Skin epidermis (tissue), 12 donors: ENCODE measurements around the gene ZNF813.
"Not testable (repeated sequence)": the region's sequence is repeated elsewhere in the genome, so short reads cannot be mapped to it uniquely, and the experiment has no call there.

Source experiments
- H3K27ac ChIP-seq, 21 experiments: fragments of 200-600 bp; sonication (generic) in 11 of 21; one replicate each; pipeline ENCODE4 v1.5.0; 2020; ENCODE audit warnings: mild to moderate bottlenecking in 3 of 21, inconsistent platforms in 2 of 21, moderate library complexity in 2 of 21
- H3K4me3 ChIP-seq, 7 experiments: fragments of 200-600 bp; sonication (generic) in 2 of 7; one replicate each; pipeline ENCODE4 v1.5.0; 2020; ENCODE audit warnings: inconsistent platforms in 2 of 7, mild to moderate bottlenecking in 2 of 7, moderate library complexity in 1 of 7

Gene ZNF813

GRCh38 chr19:53474832-53475231 lies 7.3 kb downstream of the ZNF813 start:
- not testable (repeated sequence) for H3K27ac ChIP-seq, H3K4me3 ChIP-seq

DNA sequence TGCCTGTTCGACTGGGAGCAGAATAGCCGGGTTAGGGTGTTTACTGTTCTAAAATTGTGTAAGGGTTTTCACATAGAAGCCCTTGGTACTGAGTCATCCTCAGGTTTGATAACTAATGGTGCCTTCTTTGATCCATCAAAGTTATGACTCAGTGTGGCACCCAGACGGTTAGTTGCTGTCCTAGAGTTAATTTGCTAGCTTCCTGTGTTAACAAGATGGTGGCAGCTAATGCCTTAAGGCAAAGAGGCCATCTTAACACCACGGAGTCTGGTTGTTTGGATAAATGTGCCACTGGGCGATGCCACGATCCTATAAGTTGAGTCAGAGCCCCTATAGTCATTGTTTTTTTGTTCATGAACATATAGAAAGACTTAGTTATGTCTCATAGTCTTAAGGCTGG lies 7.9 kb downstream of the ZNF813 start:
- H3K4me3 ChIP-seq, H3K27ac ChIP-seq: not testable (repeated sequence)

DNA sequence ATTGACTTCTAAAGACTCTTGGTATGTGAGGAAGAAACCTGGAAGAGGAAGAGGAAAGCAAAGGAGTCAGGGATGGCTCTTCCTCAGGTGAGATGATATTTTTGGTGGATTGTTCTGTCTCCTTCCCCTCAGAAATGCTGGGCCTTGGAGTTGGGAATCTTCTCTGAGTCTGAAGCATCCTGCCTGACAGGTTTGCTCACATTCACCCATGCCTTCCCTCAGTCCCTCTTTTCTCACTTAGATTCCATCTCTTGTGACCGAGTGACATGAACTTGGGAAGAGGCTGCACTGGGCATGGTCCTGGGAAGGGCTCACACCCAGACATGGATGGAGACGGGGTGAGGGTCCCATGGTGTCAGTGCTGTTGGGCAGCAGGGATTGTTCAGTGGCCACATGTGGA lies 16.2 kb downstream of the ZNF813 start:
- H3K27ac ChIP-seq, H3K4me3 ChIP-seq: not testable (repeated sequence)

DNA sequence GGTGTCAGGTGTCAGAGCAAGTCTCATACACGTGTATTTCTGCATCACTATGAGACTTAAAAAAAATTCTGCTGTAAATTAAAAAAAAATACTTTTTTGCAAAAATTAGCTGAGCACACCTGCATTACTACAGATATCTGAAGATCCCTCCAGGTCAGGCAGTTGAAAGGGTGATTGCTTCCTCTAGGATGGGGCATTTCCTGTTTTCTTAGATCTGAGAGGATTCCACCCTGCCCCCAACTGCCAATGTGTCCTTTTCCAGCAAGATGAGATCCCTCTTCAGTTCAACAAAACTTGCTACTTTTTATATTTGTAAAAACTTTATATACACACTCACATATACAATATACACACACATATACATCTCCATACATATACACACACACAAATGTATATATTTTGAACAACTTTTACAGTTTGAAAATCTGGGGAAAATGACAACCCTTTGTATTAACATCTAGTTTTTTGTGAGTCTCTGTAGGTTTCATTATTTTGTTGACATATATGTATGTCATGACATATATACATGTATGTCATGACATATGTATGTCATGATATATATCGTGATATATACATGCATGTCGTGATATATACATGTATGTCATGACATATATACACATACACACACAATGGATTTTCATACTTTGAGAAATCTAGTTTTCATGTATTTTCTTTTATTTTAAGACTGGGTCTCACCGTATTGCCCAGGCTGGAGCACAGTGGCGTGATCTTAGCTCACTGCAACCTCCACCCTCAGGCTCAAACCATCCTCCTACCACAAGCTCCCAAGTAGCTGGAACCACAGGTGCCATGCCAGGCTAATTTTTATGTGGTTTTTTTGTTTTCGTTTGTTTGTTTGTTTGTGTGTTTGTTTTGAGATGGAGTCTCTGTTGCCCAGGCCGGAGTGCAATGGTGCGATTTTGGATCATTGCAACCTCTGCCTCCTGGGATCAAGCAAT lies 17.8 kb downstream of the ZNF813 start:
- H3K27ac ChIP-seq, result no peak overlapping the region
- H3K4me3 ChIP-seq, result no peak overlapping the region

DNA sequence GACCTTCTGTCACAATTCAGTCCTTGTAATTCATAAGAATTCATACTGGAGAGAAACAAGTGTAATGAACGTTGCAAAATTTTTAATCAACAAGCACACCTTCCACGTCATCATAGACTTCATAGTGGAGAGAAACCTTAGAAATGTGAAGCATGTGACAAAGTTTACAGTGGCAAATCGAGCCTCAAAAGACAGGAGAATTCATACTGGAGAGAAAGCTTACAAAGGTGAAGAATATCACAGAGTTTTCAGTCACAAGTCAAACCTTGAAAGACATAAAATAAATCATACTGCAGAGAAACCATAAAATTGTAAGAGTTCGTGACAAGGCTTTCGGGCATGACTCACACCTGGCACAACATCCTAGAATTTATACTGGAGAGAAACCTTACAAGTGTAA lies 24.6 kb downstream of the ZNF813 start:
- Histone ChIP-seq H3K4me3 (no peak overlapping the region), H3K27ac (no peak overlapping the region)

GRCh38 chr19:53497311-53498023 lies 29.9 kb downstream of the ZNF813 start:
- not testable (repeated sequence) for H3K4me3 ChIP-seq, H3K27ac ChIP-seq

- H3K27ac ChIP-seq, H3K4me3 ChIP-seq: not testable (repeated sequence)
Measured at GRCh38 chr19:53498024-53498395, 30.5 kb downstream of the ZNF813 start.

DNA sequence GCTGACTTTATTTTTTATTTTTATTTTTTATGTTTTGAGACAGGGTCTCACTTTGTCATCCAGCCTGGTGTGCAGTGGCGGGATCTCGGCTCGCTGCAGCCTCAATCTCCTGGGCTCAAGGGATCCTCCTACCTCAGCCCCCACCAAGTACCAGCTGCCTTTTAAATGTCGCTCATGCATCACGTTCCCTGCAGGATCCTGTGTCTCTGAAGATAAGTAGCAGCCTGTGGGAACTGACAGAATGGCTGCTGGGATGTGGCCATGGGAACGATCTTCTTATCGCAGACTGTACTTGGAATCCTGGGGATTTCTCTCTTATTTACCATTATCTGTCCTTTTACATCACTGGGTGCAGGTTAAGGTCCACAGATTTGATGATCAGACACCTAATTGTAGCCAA lies 35.6 kb downstream of the ZNF813 start:
- H3K4me3 ChIP-seq, H3K27ac ChIP-seq: not testable (repeated sequence)

DNA sequence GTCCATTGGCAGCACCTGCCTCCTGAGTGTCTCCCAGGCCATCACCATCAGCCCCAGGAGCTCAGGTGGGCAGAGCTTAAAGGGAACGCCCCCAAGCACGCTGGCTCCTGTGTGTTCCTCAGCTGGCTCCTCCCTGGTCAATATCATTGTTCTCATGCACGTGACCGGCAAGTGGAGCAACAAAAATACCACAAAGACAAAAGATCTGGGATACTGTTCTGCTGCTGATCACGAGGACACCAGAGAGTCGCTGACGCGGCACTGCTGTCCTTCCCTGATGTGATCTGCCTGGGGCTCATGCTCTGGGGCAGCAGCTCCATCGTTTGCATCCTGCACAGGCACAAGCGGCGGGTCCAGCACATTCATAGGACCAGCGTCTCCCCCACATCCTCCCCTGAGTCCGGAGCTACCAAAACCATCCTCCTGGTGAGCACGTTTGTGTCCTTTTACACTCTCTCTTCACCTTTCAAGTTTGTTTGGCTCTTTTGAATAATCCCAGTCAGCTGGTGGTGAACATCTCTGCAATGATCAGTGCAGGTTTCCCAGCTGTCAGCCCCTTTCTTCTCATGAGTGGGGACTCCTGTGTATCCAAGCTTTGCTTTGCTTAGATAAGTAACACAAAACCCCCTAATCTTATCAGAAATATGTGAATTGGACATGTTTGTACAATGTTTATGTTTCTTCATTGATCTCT lies 36.3 kb downstream of the ZNF813 start:
- H3K27ac ChIP-seq, H3K4me3 ChIP-seq: not testable (repeated sequence)

- not testable (repeated sequence) for H3K27ac ChIP-seq
Measured at GRCh38 chr19:53504365-53504703, 36.8 kb downstream of the ZNF813 start.

DNA sequence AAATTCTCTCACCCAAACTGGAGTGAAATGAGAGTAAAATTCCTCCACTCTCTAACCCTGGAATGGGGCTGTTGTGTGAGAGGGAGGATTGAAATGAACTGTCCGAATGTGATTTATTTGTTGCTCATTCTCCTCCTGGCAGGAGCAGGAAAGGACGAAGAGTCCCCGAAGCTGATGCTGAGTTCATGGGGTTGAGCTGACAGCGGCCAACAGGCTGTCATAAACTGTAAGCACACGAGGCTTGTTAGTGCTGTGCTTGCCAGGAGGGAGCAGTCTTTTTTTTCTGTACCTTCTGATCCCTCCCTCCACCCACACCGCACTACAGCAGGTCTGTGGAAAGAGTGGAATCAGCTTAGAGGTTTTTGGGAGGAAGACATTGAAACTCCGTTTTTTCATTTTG lies 37.4 kb downstream of the ZNF813 start:
- Histone ChIP-seq H3K4me3 (no peak overlapping the region), H3K27ac (no peak overlapping the region)

More at GRCh38 chr19:53504365-53504703, 36.8 kb downstream of the ZNF813 start:
- H3K4me3 ChIP-seq, result not testable (repeated sequence)

- H3K4me3 ChIP-seq, result no peak overlapping the region
- H3K27ac ChIP-seq, result no peak overlapping the region
Measured at GRCh38 chr19:53506728-53507127, 39.2 kb downstream of the ZNF813 start.

DNA sequence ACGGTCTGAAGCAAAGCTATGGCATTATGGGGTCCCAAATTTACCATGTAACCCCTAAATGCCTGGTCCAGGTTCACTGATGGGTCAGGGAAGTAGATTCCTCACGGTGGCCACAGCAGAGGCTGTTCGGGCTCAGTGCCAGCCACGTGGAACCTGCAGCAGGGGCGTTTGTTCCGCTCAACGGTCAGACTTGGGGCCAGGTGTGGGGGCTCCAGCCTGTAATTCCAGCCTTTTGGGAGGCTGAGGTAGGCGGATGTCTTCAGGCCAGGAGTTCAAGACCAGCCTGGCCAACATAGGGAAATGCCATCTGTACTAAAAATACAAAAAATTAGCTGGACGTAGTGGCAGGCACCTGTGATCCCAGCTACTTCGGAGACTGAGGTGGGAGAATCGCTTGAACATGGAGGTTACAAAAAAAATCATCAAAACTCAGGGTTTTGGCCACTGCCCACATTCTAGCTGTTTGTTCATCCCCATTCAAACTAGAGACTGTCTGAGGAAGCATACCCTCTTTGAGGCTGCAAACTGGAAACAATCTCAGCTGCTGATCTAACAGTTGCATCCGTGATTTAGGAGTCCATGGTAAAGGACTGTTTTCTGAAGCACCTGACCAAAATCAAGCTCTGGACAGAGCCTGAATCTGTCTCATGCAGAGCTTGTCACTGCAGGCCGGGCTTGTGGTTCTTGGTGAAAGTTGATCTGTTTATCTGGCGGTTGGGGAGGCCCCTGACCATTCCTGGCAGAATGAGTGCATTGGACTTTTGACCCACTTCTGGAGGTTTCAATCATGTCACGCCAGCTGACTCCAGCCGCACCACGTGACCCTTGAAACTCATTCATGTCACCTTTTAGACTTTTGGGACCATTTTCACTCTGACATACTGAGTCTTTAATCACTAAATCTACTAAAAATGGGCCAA lies 40.2 kb downstream of the ZNF813 start:
- no peak overlapping the region for H3K4me3 ChIP-seq
- H3K27ac ChIP-seq, result no peak overlapping the region

GRCh38 chr19:53509443-53509842 lies 41.9 kb downstream of the ZNF813 start:
- no peak overlapping the region for H3K4me3 ChIP-seq
- H3K27ac ChIP-seq, result no peak overlapping the region

- Histone ChIP-seq H3K27ac (no peak overlapping the region), H3K4me3 (no peak overlapping the region)
Measured at GRCh38 chr19:53509845-53510244, 42.3 kb downstream of the ZNF813 start.

DNA sequence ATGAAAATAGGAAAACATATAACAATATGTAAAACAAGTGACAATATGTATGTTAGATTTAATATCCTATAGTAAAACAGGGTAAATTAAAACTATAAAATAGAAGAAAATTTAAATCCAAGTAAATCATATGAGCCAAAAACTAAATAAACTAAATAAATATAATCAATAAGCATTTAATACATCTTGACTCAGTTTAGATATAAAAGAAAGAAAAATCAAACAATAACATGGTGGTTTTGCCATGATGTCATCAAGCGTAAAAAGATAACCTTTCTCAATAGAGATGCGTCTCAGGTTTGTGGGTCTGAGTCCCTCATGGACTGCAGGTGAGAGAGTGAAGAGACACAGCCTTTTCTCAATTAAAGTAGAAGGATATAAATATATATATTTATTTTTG lies 43.8 kb downstream of the ZNF813 start:
- no peak overlapping the region for H3K27ac ChIP-seq
- H3K4me3 ChIP-seq, result no peak overlapping the region

- no peak overlapping the region for H3K27ac ChIP-seq
- no peak overlapping the region for H3K4me3 ChIP-seq
Measured at GRCh38 chr19:53511933-53512374, 44.4 kb downstream of the ZNF813 start.

DNA sequence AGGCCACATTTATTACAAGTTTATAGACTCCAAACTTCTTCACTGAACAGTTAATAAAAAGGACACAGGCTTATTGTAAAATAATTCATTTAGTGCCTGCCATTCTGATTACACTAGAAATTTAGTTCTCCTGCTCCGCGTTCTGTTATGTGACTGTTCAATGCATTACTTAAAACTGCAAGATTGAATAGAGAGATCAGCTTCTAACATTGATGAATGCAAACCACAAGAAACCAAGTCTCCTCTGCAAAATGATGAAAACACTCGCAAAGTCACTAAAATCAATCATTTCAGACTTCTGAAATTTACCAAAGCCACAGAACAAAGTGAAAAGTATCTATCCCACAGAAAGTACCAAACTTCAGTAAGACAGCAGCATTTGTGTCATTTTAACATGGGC lies 47.5 kb downstream of the ZNF813 start:
- H3K4me3 ChIP-seq, H3K27ac ChIP-seq: not testable (repeated sequence)

- H3K4me3 ChIP-seq, result no peak overlapping the region
- no peak overlapping the region for H3K27ac ChIP-seq
Measured at GRCh38 chr19:53517114-53517741, 49.7 kb downstream of the ZNF813 start.
